ENCODE data around the gene PLCD1.

DNA sequence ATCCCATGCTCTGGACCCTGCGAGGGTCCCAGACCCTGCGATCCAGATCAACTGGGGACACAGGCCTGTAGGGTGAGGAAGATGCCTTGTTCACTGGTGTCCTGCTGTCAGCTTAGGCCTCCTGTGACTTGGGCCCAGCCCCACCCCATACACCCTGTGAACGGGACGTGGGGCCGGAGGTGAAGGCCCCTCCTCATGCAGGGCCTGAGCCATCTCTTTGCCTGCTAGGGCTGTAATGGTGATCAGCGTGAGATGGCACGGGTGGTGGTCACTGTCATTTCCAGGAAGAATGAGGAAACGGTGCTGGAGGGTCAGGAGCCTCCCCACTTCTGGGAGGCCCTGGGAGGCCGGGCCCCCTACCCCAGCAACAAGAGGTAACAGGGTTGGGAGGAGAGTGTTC is 26.5 kb downstream of the PLCD1 start:
- TF ChIP-seq, protein P1, sequence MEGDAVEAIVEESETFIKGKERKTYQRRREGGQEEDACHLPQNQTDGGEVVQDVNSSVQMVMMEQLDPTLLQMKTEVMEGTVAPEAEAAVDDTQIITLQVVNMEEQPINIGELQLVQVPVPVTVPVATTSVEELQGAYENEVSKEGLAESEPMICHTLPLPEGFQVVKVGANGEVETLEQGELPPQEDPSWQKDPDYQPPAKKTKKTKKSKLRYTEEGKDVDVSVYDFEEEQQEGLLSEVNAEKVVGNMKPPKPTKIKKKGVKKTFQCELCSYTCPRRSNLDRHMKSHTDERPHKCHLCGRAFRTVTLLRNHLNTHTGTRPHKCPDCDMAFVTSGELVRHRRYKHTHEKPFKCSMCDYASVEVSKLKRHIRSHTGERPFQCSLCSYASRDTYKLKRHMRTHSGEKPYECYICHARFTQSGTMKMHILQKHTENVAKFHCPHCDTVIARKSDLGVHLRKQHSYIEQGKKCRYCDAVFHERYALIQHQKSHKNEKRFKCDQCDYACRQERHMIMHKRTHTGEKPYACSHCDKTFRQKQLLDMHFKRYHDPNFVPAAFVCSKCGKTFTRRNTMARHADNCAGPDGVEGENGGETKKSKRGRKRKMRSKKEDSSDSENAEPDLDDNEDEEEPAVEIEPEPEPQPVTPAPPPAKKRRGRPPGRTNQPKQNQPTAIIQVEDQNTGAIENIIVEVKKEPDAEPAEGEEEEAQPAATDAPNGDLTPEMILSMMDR (IDR thresholded peaks at IDR 0.05; ENCODE audit: low read depth, low read length): no peak
- no peak for TF ChIP-seq EZH2phosphoT487 (IDR thresholded peaks at IDR 0.05; ENCODE audit: low read depth)

Measured in OCI-LY3 (cell line).